K562 (cell line): ENCODE data around the gene MYO3A. TPM values are rescaled to one million over a fixed set of nuclear protein-coding genes. Genes with fewer than 3 reads are reported as not detected.

Experiments
- ATAC-seq: fragments of 200-7000 bp; cut with Tn5 transposase; 3 replicates; pipeline ENCODE4 v1.9.1; 2020; ENCODE audit warnings: moderate library complexity
- BruUV-seq: library from RNA; stranded (reverse); fragments of 400-500 nt; replicated peaks from 2 replicates; lab custom pipeline; 2021; lab: Mats Ljungman, UMichigan
- CTCF ChIA-PET: fragments of 300-600 bp; formaldehyde crosslinking; extraction: SDS; loops from one replicate; lab custom pipeline; 2021; ENCODE audit warnings: low intra/inter-chr PET ratio; lab: Yijun Ruan, JAX
- POLR2A ChIA-PET: fragments of 300-600, 350-650 bp; sonication (Branson Sonifier 250); formaldehyde crosslinking; extraction: SDS; loops from one replicate; lab custom pipeline; 2021; ENCODE audit warnings: antibody characterized with exemption, inconsistent platforms; lab: Yijun Ruan, JAX
- DNase-seq, 4 experiments: peaks; one replicate each; pipeline versions ENCODE4 v3.0.0 to v3.0.0-alpha.2; 2011 to 2018; ENCODE audit warnings: low spot score in 3 of 4, mixed read lengths in 3 of 4; ENCODE audit errors: extremely low read depth in 1 of 4
- FAIRE-seq: peaks from 2 replicates; lab custom pipeline; 2011; peaks lifted over from hg19 to GRCh38; lab: Jason Lieb, UNC
- H2AFZ ChIP-seq: 2 replicates; pipeline ENCODE4 v1.6.0; 2011; ENCODE audit warnings: low read depth, low read length, control low read depth, inconsistent platforms
- H3K27ac ChIP-seq: fragments of 200-600 bp; 3 replicates; pipeline ENCODE4 v1.8.0; 2011; ENCODE audit warnings: low read depth, mild to moderate bottlenecking, control low read depth, inconsistent platforms, low read length, moderate library complexity, mixed read lengths; ENCODE audit errors: extremely low read depth
- H3K27me3 ChIP-seq, 2 experiments: fragments of 300-600 bp in 1 of 2; 2 replicates in 1 of 2; 3 replicates in 1 of 2; pipeline versions ENCODE4 v1.6.0 to v1.8.0; 2011; ENCODE audit warnings: inconsistent platforms in 2 of 2, low read length in 2 of 2, mild to moderate bottlenecking in 1 of 2, mixed read lengths in 1 of 2, moderate library complexity in 1 of 2; ENCODE audit not compliant: control insufficient read depth in 2 of 2, insufficient read depth in 2 of 2
- H3K36me3 ChIP-seq: fragments of 300-600 bp; 3 replicates; pipeline ENCODE4 v1.8.0; 2011; ENCODE audit warnings: mild to moderate bottlenecking, low read length, inconsistent platforms; ENCODE audit not compliant: control insufficient read depth, insufficient read depth
- H3K4me1 ChIP-seq, 2 experiments: fragments of 200-600 bp in 1 of 2; replicated peaks in 1 of 2; 2 replicates in 1 of 2; 3 replicates in 1 of 2; pipeline versions ENCODE4 v1.5.1 to v1.8.0; 2011; ENCODE audit warnings: inconsistent platforms in 2 of 2, low read length in 2 of 2, mild to moderate bottlenecking in 1 of 2, mixed read lengths in 1 of 2, moderate library complexity in 1 of 2; ENCODE audit not compliant: control insufficient read depth in 2 of 2, insufficient read depth in 2 of 2
- H3K4me2 ChIP-seq: 2 replicates; pipeline ENCODE4 v1.6.1; 2011; ENCODE audit warnings: low read length, control low read depth, inconsistent platforms, mixed read lengths; ENCODE audit not compliant: insufficient read depth
- H3K4me3 ChIP-seq: fragments of 200-600 bp; sonication (generic), shearing (Covaris generic); 2 replicates; pipeline ENCODE4 v1.5.1; 2016; ENCODE audit warnings: control low read depth, inconsistent platforms
- H3K79me2 ChIP-seq: fragments of 200-600 bp; 3 replicates; pipeline ENCODE4 v1.8.0; 2011; ENCODE audit warnings: low read length, inconsistent platforms; ENCODE audit not compliant: control insufficient read depth, insufficient read depth
- H3K9ac ChIP-seq, 2 experiments: 2 replicates each; pipeline versions ENCODE4 v1.6.0 to v1.6.1; 2011; ENCODE audit warnings: low read depth in 2 of 2, low read length in 2 of 2, control low read depth in 1 of 2, inconsistent platforms in 1 of 2, mild to moderate bottlenecking in 1 of 2, mixed read lengths in 1 of 2; ENCODE audit not compliant: insufficient read depth in 1 of 2
- H3K9me1 ChIP-seq: one replicate; pipeline ENCODE4 v1.6.0; 2011; ENCODE audit warnings: inconsistent platforms, mild to moderate bottlenecking, low read length, moderate library complexity; ENCODE audit not compliant: control insufficient read depth, insufficient read depth
- H3K9me3 ChIP-seq: replicated peaks from 2 replicates; pipeline ENCODE4 v1.5.1; 2011; ENCODE audit warnings: low read depth, low read length, inconsistent platforms; ENCODE audit not compliant: control insufficient read depth, insufficient read depth
- H4K20me1 ChIP-seq: replicated peaks from 2 replicates; pipeline ENCODE4 v1.6.1; 2011; ENCODE audit warnings: low read length, inconsistent platforms, mixed read lengths; ENCODE audit not compliant: control insufficient read depth, insufficient read depth
- HIVEP1 ChIP-seq: fragments of 250-450 bp; sonication (Bioruptor Pico); IDR thresholded peaks from 2 replicates; pipeline ENCODE4 v1.4.0; 2020; ENCODE audit warnings: mild to moderate bottlenecking
- HMBOX1 ChIP-seq: sonication (generic); IDR thresholded peaks from 2 replicates; pipeline ENCODE4 v1.6.1; 2016
- PHF21A ChIP-seq: fragments of 450-650 bp; IDR thresholded peaks from 2 replicates; pipeline ENCODE4 v1.6.1; 2017; ENCODE audit warnings: low read depth, borderline replicate concordance
- REST ChIP-seq, 2 experiments: fragments of 450-650 bp; formaldehyde crosslinking in 1 of 2; IDR thresholded peaks; 2 replicates each; pipeline versions ENCODE4 v1.4.0 to v1.6.1; 2014 to 2020; ENCODE audit warnings: mild to moderate bottlenecking in 2 of 2, borderline replicate concordance in 1 of 2, low read depth in 1 of 2
- ZNF436 ChIP-seq: fragments of 250-450, 450-650 bp; sonication (Bioruptor Pico); formaldehyde crosslinking; IDR thresholded peaks from 2 replicates; pipeline ENCODE4 v1.7.0; 2020; ENCODE audit warnings: mild to moderate bottlenecking
- WGBS: fragments of 100-300 bp; shearing (Covaris generic); methylation state at CpG from one replicate; pipeline ENCODE4 v1.1.6; 2016; ENCODE audit warnings: low coverage, mixed read lengths; ENCODE audit not compliant: insufficient coverage; ENCODE audit errors: missing lambda C conversion rate; 5-methylcytosine and 5-hydroxymethylcytosine counted together
- in situ Hi-C: fragments of 300-500 bp; cut with MboI; formaldehyde crosslinking; loops from 4 replicates; pipeline ENCODE4 v1.15.0; 2018; ENCODE audit warnings: inconsistent platforms, mixed read lengths
- intact Hi-C: fragments of 100-400 bp; cut with micrococcal nuclease; formaldehyde crosslinking; loops from 2 replicates; pipeline ENCODE4 v1.14.2; 2022
- polyA plus RNA-seq, 8 experiments: library from polyadenylated mRNA; depleted of rRNA in 4 of 8; stranded (reverse) in 5 of 8; unstranded in 3 of 8; fragments of >200 nt; fragmentation: Nextera tagmentation in 2 of 8; fragmentation: Illumina TruSeq in 1 of 8; extraction: Ambion mirVana in 2 of 8; extraction: Trizol in 1 of 8; gene quantifications; 2 replicates each; pipeline versions ENCODE4 v1.2.1 to v1.2.3, GENCODE V29; 2011 to 2014; ENCODE audit warnings: inconsistent platforms in 1 of 8, missing spikeins in 1 of 8
- total RNA-seq, 7 experiments: library from RNA; depleted of rRNA in 6 of 7; stranded (reverse); fragments of >200 nt in 6 of 7; fragmentation: Illumina TruSeq in 2 of 7; extraction: Trizol in 2 of 7; gene quantifications; 2 replicates each; pipeline versions ENCODE4 v1.2.1 to v1.2.3, GENCODE V29; 2011 to 2021; ENCODE audit warnings: low replicate concordance in 1 of 7

Gene MYO3A
- total and polyA plus RNA-seq, 9 of the 15 experiments (the other 6 are each of a cell fraction or from before 2014, with no cell fraction given), result not detected

- TF ChIP-seq REST (IDR thresholded peaks at IDR 0.05; ENCODE audit: borderline replicate concordance) (no peak), REST (CRISPR knock-in tag; IDR thresholded peaks at IDR 0.05; ENCODE audit: low read depth) (no peak), HIVEP1 (CRISPR knock-in tag) (no peak), ZNF436 (CRISPR knock-in tag) (no peak), HMBOX1 (no peak), PHF21A (no peak)
- in situ Hi-C loops (no loop called here), intact Hi-C loops (no loop called here)
- no peaks in the 10 kb centered on the region for H3K9me3 ChIP-seq
- WGBS, result 9% methylated on average over 6 of the region's 6 CpGs
- H3K4me3 ChIP-seq, result no peak overlapping the region
- BruUV-seq, result no TSS peak
- H4K20me1 ChIP-seq, result no peaks in the 10 kb centered on the region
- no peaks in the 10 kb centered on the region for H3K79me2 ChIP-seq
- CTCF ChIA-PET, result no interaction called here
- POLR2A ChIA-PET, result no interaction called here
- no peak overlapping the region for H3K9ac ChIP-seq
- H3K4me1 ChIP-seq, result no peaks in the 10 kb centered on the region
- H3K27me3 ChIP-seq, result no peaks in the 10 kb centered on the region; a peak in 1 of 5 replicates
- H3K9me1 ChIP-seq, result no peaks in the 10 kb centered on the region
- FAIRE-seq, result no peak
- H2AFZ ChIP-seq, result no peak overlapping the region
- no peak for DNase-seq
- H3K36me3 ChIP-seq, result no peaks in the 10 kb centered on the region
- no peak for ATAC-seq
- no peak overlapping the region for H3K27ac ChIP-seq
- no peak overlapping the region for H3K4me2 ChIP-seq
These were observed 301.7 kb downstream of the MYO3A start for GRCh38 chr10:26235761-26236160.
